Activated effector memory CD4-positive, alpha-beta T cell treated with anti-CD3 and anti-CD28 coated beads, Interleukin-2, amount 50 U/mL, for 16 hours (primary cell): ENCODE measurements around the gene INHBB.

Experiments
- DNase-seq: peaks from one replicate; pipeline ENCODE4 v3.0.0-alpha.2; 2020

INHBB gene

DNA sequence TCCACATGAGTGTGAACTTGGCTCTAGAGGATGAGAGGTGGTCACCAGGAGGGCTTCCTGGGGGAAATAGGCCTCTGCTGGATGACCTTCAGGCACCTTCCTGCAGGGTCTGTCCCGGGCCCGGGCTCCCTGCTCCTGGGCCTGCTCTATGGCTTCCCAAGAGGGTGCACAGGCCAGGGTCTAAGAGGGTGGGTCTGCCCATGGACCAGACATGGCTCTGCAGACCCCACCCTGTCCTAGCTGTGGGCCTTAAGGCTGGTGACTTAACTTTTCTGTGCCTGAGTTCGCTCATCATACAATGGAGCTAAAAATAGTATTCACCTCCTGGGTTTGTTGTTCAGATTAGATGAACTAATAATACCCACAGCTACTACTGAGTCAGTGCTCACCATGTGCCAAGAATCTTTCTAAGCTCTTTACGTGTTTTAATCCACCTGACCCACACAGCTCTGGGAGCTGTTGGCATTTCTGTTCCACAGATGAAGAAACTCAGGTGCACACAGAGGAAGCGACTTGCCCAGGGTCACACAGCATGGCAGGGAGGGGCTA is 14.4 kb downstream of the INHBB start:
- DNase-seq, result no peak

DNA sequence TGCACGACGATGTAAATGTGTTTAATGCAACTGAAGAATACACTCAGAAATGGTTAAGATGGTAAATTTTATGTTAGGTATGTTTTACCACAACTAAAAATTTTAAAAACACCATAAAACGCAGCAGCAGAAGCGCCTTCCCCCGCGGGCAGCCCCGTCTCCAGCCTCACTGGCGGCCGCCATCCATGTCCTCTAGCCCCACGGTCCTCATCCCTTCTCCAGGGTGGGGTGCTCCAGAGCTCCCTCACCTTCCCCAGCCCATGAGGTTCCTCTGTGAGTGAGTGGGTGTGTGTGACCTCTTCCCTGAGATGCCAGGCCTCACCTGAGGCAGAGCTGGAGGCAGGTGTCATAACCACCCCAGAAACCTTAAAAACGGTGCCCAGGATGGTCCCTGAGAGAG is 17.0 kb downstream of the INHBB start:
- DNase-seq, result no peak

DNA sequence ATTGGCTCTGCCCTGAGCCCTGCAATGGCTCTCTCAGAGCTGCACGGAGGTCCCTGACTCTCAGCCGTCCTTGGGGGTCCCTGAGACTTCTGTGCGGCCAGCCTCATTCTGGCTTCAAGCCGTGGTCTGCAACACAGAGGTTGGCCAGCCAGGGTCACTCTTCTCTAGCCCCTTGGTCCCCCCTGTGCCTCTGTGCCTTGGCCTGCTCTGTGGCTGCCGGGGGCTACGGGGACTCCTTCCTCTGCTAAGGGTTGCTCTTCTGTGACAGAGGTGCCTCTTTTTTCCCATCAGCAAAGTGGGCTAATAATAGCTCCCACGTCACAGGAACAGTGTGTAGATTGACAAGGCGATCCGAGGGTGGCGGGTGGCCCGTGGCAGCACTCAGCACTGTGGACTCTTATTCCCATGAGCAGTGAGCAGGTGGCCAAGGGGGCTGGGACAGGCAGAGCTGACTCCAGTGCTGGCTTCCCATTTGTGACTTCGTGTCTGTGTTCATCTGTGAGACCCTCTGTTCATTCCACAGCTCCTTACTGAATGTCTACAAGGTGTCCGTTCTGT is 19.4 kb downstream of the INHBB start:
- DNase-seq, result no peak

DNA sequence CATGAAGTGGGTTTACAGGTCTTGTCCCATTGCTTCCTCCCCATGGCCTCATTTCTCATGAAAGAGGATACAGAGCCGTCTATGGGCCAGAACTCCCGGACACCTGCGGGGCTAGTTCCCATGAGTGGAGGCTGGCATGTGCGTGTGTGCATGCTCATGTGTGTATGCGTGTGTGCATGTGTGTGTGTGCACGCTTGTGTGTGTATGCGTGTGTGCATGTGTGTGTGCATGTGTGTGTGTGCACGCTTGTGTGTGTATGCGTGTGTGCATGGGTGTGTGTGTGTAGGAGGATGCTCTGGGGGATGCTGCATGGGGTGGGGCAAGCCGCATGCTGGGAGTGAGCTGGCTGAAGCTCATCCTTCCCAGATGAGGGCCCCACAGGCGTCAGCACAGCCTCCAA is 20.8 kb downstream of the INHBB start:
- no peak for DNase-seq

DNA sequence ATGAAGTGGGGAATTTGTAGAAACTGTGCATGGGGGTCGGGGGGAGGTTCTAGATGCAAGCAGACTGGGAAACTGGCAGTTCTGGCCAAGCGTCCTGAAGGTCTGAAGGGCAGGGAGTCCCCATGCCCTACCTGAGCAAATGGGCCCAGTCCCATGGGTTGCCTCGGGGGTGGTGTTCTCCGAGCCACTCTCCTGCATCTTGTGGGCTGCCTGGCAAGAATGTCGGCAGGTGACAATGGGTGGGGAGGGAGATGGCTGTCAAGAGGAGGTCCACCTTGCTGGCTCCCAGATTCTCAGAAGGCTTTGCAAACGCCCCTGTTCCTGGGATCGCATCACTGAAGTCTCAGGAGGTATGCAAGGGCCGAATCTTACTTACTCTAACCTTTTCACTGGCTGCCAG is 21.3 kb downstream of the INHBB start:
- no peak for DNase-seq

DNA sequence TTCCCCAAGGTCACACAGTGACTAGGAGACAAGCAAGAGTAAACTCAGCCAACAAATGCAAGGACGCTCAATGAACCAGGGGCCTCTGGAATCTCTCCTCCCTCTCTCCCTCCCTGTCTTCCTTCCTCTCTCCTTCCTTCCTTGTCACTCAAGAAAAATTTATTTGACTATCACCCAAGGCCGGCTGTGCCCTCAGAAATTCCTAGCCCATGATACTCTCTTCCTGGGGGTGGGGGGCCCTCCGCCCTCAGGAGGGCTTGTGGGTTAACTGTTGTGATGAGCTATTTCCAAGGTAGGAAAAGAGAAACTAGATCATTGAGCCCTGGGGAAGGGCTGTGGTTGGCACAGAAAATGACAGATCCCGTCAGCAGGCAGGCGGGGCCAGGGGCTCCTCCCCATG is 21.7 kb downstream of the INHBB start:
- DNase-seq, result no peak

DNA sequence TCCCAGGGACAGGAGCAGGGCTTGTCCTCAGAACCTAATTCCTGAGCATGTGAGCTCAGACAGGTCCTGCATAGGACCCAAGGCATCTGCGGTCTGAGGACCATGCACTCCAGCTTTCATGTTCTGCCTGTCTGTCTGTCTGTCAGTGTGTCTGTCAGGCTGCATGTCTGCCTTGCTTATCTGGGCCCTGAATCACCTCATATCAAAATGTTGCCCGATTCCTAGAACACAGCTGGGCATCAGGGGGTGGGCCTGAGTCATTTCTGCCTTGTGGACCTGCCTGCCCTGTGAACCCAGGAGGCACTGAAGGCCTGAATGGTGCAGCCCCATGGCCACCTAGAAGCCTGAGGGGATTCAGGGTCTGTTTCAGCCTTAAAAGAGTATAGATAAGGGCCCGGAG is 22.1 kb downstream of the INHBB start:
- no peak for DNase-seq

DNA sequence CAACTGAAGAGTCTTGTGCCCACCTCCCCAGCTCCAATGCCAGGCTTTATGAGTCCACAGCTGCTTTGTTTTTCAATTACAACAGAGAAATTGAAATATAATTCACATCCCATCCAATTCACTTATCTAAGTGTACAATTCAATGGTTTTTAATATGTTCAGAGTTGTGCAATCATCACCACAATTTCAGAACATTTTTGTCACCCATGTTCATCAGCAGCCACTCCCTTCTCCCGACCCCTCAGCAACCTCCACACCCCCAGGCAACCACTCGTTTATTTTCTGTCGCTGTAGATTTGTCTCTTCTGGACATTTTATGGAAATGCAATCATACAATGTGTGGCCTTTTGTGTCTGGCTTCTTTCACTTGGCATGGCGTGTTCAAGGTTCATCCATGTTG is 23.3 kb downstream of the INHBB start:
- DNase-seq, result no peak

DNA sequence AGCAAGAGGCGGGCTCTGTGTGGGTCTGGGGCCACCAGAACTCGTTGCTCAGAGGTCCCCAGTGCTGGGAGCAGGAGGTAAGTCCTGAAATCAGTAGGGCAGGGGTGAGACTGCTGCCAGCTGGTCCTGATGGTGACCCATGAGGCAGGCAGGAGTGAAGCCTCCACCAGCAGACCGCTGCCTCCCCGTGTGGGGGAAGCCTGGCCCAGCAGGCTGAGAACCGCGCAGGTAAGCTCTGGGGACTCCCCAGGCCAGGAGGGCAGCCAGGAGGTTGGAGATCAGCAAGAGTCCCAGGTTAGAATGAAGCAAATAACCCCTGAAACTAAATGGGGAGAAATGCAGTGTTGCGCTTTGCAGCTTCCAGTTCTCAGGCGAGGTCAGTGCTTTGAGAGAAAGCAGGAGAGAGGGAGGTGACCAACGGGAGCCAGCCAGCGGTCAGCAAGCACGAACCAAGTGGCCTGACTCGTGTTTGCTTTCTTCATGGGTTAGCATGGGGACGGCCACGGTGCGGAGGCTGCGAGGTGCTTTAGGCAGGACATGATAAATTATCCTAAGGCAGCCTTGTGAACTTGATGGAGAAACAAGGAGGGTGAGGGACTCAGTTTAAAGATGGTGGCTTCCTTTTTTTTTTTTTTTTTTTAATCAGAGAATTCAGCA is 26.2 kb downstream of the INHBB start:
- no peak for DNase-seq

DNA sequence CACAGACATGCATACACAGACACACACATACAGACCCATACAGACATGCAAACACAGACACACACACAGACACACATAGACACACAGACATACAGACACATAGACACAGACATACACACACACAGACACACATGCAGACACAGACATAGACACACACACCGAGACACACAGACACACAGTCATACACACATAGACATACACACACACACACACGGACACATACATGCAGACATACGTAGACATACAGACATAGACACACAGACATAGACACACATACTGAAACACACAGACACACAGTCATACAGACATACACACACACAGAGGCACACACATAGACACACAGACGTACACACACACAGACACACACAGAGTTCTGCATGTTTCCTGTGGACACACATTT is 26.9 kb downstream of the INHBB start:
- DNase-seq, result no peak

DNA sequence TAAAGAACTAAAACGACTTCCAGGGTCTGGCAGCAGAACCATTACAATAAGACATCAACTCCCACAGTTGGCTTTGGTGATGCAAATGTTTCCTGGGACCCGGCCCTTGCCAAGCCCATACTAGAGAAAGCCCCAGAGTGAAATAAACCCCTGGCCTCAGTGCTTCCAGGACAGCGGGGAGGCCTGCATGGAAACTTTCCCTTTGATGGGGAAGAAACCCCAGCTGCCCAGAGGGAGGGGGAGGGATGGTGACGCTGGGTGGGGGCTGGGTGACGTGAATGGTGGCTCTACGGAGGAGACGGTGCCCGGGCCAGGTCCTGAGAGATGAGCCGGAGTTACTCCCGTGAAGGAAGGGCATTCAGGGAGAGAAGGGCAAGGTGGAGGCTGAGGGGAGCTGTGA is 27.5 kb downstream of the INHBB start:
- no peak for DNase-seq

DNA sequence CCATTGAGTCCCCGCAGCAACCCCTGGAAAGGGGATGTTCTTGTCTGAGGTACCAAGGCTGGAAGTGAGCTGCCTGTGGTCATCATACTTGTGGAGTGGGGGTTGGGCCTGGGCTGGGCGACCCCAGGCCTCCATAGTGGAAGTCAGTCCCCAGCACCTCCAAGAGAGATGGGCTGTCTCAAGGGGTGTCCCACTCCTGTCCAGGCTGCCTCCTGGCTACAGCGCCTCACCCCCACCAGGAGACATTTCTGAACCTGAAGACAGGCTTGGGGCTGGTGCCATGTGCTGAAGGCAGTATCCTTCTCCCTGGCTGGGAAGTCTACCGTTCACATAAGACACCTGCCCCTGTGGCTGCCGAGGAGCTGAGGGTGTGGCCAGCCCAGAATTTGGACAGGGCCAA is 28.9 kb downstream of the INHBB start:
- DNase-seq, result no peak

DNA sequence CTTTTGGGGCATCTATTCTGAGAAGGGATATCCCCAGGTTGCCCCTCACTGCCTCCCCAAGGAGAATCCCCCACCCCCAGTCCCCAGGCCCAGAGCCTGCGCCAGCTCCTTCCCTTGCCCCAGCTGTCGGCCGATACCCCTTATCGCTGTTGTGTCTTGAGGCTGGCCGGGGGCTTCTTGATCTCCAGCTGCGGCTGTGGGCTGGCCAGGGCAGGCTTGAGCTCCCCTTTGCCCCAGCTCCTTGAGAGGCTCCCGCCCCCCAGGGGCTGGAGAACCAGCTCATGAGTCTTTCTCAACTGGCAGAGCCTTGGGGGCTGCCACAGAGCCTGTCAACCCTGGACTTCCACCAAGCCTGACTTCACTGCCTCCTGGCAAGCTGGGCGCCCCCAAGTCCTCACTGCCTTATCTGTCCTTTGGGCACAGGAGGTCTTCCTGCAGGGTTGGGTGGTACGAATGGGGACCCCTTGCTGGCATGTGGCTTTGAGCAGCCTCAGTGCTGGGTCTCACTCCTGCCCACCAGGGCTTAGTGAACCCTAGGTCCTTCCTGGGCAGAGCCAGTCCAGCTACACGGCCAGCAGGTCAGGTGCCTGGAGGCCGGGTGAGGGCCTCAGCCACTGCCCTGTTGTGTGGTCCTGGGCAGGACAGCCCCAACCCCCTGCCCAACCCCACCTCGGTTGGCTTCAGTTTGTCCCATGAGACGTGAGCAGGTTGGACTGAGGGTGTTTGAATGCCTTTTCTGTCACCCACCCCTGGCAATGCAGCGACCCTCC is 29.5 kb downstream of the INHBB start:
- DNase-seq, result no peak

DNA sequence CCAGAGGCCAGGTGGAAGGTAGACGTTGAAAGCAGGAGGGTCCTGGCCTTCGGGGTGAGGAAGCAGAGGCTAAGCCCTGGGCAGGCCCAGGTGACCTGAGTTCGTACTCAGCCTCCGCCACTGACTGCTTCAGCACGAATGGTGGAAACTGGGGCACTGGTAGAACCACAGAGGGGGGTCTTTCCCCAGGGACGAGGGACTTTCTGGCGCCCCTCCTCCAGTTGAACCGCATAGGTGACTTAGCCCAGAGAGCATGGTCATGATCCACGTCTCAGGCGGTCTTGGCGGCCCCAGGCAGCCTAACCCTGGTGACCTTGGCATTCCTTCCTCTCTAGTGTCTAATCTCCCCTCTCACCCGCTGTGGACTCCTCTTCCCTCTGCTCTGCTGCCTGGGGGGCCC is 30.2 kb downstream of the INHBB start:
- DNase-seq, result no peak

DNA sequence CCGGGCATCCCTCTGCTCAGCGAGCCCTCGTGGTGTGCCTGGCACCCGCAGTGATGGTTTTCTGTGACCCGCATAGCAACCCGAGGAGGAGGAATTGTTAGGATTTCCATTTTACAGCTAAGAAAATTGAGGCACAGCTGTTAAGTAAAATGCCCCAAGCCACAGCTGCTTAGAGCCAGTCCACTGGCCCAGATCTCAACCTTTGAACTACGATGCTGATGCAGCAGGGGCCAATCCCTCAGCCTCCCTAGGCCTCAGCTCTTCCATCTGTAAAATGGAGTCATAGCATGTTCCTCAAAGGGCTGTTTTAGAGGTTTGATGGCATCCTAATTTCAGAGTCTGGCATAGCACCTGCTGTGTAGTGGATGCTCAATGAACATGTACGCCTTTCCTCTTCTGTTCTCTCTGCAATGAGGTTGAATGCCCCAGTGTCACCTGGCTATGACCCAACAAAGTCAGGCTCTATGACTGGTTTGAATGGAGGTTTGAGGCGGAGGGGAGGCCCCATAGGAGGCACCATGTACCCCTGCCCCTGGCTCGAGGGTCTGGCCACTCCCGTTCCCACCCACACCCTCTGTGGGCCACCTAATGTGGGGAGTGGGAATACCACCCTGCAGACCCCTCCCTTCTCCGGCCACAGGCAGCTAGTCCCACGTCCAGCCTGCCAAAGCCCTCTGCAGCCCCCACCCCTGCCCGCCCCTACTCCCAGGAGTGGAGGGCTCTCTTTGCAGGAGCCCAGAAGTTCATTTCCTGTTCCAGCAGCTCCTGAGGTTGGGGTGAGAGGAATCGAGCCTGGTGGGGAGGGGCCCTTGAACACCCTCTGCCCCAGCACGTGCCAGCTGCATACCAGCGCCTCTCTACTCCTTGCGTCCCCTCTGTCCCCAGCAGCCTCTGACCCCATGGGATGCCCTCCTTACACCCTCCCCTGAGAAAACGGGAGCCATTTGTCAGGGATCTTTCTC is 31.0 kb downstream of the INHBB start:
- DNase-seq, result no peak

DNA sequence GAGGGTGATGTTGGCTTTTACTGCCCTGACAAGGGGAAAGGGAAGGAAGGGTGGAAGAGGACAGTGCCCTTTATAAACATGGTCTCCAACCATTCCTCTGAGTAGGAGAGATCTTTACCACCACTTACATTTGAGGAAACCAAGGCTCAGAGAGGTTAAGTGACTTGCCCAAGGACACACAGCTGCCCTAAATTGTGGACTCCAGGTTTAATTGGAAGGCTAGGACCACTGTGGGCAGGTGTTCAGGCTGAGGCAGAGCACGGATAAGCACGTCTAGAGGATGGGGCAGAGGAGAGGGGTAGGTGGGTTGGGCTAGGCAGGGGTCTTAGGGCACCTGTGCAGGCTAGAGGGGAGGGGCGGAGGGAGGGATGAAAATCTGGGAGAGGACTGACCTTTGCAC is 32.7 kb downstream of the INHBB start:
- DNase-seq, result no peak

DNA sequence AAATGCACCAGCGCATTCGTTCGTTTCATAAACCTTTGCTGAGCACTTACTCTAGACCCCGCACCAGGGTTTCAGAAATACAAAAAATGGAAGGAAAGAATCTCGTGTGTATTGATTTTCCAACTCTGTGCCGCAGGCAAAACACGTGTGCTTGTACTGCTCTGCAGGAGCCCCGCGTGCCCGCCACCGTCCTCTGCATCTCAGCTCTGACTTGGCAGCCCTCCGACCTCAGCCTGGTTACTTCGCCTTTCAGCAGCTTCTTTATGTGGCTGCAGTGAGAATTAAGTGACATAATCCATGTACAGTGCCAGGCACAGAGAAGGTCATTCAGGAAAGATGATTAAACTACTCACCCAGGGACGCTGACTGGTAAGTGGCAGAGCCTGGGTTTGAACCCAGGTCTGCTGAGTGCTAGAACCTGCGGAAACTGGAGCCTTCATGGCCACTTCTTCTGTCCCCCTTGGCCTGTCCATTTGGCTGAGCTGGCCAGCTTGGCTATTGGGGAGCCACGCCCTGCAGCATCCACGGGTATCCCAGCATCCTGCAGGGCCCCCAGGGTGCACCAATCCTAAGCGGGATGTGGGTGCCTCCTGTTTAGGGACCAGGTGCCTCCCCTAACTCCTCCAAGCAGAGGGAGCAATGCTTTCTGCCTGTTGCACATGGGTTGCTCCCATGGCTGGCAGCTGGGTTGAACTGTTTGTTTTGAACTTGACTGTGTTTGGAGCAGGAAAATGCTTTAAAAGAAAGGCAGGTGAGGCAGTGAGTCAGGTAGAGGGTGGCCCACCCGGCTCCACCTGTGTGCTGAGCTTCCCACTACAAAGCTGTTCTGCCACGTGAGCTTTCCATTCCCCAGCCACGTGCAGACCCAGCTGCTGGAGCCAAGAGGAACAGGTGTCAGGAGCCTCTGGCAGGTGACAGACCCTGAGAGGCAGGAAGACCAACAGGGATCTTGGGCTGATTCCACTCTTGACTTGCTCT is 34.3 kb downstream of the INHBB start:
- DNase-seq, result no peak

DNA sequence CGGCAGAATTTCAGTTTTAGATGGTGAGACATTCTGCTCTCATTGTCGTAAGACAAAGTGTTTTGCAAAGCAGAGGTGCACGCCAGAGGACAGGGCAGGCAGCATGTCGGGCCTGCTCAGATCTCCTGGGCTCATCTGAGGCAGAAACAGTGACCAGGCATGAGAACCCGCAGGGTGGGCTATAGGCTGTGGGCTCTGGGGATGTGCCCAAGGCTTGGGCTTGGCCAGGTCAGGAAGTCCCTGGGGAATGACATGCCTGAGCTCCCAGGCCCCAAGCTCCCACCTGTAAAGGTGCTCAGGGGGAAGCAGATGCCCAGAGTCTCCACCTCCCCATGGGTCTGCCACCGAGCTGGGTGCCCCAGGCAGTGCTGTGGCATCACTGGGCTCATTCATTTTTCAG is 35.3 kb downstream of the INHBB start:
- no peak for DNase-seq

DNA sequence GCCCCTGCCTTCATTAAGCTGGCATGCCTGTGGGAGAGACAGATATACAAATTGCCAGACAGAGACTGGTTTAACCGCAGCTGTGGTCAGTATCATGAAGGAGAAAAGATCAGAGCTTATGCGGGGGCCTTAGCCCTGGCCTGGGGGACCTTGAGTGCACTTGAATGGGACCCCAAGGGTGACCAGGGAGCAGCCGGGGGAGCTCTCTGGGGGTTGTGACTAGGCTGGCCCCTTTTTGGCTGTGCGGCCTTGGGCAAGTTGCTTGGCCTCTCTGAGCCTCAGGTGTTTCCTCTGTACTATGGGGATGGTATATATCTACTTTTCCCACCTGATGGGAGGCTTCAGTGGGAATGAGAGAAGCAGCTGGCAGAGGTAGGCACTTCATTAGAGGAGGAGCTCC is 35.7 kb downstream of the INHBB start:
- no peak for DNase-seq

DNA sequence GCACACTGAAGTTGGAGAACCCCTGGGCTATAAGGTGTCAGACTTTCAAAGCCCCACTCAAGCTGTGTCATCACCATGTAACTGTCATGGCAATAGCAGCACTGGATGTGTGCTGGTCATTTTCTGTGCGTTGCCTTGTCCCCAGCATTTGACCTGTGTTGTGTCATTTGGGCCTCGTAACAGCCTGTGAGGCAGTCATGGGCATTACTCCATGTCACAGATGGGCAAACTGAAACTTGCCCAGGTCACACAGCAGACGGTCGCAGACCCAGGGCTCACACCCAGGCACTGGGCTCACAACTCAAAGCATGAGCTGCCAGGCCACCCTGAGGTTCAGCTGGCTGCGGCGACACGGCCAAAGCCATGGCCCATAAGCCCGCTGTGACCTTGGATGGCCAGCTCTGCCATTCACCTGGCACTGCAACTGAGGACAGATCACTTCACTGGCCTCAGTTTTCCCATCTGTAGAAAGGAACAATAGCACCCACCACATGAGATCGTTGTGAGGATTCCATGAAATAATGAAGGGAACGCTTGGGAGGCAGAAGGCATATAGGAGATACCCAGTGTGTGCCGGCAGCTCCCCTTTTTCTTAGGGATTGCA is 36.7 kb downstream of the INHBB start:
- DNase-seq, result no peak

DNA sequence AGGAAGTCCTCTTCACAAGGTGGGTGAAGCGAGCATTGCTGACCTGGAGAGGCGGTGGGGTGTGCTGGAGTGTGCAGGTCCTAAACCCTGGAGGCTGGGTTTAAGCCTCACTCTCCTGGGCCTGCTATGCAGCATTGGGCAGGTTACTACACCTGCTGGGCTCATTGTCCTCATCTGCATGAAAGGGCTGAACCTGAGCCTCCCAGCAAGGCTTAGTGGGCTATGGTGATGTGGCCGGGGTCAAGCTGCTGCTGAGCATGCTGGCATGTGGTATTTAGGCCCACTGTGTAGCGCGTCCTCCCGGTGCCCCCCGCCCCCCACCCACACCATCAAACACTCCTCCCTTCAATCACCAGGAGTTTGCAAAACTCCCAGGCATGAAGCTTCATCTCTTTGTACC is 37.3 kb downstream of the INHBB start:
- no peak for DNase-seq
